GM21528 (cell line): ENCODE measurements around the gene ZP3.
"Not testable (repeated sequence)": the region's sequence is repeated elsewhere in the genome, so short reads cannot be mapped to it uniquely, and the experiment has no call there.

Source experiments
- ATAC-seq: cut with Tn5 transposase; IDR thresholded peaks from one replicate; pipeline ENCODE4 v1.9.1; 2021; ENCODE audit warnings: mild to moderate bottlenecking, moderate library complexity; ENCODE audit not compliant: unreplicated experiment, low FRiP score

The ZP3 gene

GRCh38 chr7:76424413-76425111, at the start of gene ZP3:
Gene ZP3, plus strand, starts transcription at chr7:76424950. Its CDS starts 15 bp downstream, at chr7:76424965.
- no peak for ATAC-seq

DNA sequence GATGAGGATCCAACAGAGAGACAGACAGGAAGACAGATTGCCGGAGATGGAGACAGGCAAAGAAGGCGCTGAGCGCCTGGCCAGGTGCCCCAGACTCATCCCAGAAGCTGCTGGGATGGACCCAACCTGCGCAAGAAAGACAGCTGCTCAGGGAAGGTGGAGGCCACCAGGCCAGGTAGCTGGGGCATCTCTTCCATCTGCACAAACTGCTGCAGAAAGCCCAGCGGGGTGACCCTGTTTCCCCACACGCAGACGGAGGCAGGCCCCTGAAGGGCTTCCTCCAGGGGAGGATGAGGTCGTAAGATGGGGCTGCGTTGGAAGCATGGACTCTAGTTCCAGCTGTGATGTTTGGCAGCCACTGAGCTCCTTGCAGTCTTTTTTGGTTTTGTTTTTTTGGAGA, 49.5 kb upstream of the ZP3 start:
- no peak for ATAC-seq

DNA sequence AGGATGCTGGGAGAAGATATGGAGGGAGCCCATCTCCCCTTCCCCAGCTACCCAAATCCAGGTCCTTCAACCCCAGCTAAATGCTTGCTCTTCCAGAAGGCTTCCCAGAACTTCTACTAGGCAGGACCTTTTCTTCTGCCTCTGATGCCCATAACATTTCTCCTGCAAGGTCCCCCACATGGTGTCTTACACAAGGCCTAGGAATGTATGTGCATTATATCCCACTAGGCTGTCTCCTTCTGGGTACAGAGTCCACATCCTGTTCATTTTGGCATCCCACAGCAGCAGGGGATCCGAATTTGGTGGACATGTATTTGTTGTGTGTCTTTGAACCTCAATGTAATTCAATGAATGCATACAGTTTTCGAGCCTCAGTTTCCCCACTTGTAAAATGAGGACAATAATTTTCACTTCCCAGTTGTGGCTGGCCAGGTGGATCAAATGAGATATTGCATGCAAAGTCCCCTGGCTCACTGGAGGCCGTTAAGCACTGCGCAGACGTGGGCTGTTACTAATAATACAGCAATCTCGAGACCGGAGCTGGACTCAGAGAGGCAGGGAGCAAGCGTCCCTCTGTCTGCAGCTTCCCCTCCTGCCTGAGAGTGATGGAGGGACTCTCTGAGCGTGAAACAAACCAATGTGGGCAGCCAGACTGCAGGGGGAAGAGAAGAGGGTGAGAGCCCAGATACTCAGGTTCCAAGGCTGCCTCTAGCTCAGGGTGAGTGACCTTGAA, 47.4 kb upstream of the ZP3 start:
- ATAC-seq = no peak

GRCh38 chr7:76380623-76380966, 44.2 kb upstream of the ZP3 start:
- ATAC-seq = no peak

DNA sequence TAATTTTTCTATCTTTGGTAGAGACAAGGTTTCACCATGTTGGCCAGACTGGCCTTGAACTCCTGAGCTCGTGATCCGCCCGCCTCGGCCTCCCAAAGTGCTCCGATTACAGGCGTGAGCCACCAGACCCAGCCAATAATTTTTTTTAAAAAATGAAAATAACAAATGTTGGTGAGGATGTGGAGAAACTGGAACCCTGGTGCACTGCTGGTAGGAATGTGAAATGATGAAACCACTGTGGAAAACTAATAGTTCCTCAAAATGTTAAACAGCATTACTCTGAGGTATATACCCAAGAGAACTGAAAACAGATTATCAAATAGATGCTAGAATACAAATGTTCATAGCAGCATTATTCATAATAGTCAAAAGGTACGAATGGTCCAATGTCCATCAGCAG, 42.9 kb upstream of the ZP3 start:
- no peak for ATAC-seq

DNA sequence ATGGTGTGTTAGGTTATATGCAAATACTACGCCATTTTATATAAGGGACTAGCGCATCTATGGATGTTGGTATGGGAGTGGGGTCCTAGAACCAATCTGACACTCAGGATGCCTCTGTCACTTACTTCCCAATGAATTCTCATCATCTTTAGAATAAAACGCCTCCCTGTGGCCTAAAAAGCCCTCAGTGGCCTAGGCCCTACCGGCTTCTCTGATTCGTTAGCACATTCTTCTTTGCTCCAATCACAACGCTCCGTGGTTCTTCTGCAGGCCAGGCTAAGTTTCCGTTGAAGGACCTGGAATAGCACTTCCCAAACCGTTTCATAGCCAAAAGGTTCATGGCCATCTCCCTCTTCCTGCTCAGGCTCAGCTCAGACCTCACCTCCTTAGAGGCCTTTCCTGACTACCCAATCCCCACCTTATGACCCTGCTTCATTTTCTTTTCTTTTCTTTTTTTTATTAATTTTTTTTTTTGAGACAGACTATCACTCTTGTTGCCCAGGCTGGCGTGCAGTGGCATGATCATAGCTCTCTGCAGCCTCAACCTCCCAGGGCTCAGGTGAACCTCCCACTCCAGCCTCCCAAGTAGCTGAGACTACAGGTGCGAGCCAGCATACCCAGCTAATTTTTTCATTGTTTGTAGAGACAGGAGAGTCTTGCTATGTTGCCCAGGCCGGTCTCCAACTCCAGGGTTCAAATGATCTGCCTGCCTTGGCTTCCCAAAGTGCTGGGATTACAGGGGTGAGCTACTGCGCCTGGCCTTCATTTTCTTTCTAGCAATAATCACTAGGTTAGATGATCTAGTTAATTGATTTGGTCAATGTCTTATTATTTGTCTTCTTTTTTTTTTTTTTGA, 41.4 kb upstream of the ZP3 start:
- ATAC-seq = no peak

DNA sequence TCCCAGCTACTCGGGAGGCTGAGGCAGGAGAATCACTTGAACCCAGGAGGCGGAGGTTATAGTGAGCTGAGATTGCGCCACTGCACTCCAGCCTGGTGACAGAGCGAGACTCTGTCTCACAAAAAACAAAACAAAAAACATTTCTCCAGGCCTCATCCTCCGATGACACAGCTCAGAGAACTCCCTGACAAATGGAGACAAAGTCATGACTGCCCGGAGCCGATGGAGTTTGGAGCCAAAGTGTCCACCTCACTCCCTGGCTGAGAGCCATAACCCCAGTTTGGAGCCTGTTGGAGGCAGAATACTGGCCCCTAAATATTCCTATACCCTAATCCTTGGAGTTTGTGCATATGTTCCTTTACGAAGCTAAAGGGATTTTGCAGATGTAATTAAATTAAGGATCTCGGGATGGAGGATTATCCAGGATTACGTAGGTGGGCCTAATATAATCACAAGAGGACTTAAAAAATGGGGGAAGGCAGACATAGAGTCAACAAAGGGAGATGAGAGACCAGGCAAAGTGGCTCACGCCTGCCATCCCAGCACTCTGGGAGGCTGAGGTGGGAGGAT, 38.0 kb upstream of the ZP3 start:
- no peak for ATAC-seq

GRCh38 chr7:76387789-76388188, 37.0 kb upstream of the ZP3 start:
- ATAC-seq = not testable (repeated sequence)

GRCh38 chr7:76390092-76390491, 34.7 kb upstream of the ZP3 start:
- ATAC-seq = no peak

- ATAC-seq = no peak
Measured at GRCh38 chr7:76392531-76393115, 32.1 kb upstream of the ZP3 start.

DNA sequence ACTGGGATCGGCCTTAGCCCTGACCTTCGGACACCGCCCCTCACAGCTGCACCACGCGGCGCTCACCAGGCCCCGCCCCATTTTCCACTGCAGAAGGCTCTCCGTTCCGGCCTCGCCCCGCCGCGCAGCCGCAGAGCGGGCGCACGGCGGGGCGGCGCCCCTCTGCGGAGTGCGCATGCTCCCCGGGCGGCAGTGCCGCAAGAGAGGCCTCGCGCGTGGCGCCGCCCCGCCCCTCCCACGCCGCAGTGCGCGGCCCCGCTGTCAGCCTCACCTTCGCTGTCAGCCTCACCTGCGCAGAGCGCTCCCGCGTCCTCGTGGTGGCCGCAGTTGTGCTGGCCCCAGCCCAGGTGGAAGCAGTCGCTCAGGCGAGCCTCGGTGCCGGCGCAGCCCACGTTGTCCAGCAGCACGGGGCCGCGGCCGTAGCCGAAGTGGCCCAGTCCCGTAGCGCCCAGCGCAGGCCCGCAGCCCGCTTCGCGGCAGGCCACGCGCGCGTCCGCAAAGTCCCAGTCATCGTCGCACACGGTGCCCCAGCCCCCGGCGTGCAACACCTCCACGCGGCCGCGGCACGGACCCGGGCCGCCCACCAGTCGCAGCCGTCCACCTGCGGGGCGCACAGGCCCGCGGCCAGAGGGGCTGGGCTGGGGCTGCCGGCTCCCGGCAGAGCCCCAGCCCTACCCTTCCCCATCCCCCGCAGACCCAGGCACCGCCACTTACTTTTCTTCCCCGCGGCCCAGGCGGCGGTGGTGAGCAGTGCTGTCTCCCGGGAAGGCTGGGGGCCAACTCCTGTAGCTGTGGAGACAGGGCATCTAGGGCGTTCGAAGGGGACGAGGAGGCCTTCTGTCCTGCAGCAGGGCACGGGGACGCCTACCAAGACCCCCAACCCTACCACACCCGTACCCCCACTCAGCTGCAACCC, 31.4 kb upstream of the ZP3 start:
- ATAC-seq = peak; percentile 82

GRCh38 chr7:76394957-76395356, 29.8 kb upstream of the ZP3 start:
- no peak for ATAC-seq

- ATAC-seq = not testable (repeated sequence)
Measured at GRCh38 chr7:76395605-76395964, 29.2 kb upstream of the ZP3 start.

- no peak for ATAC-seq
Measured at GRCh38 chr7:76395965-76396726, 28.6 kb upstream of the ZP3 start.

- no peak for ATAC-seq
Measured at GRCh38 chr7:76396864-76397263, 27.9 kb upstream of the ZP3 start.

DNA sequence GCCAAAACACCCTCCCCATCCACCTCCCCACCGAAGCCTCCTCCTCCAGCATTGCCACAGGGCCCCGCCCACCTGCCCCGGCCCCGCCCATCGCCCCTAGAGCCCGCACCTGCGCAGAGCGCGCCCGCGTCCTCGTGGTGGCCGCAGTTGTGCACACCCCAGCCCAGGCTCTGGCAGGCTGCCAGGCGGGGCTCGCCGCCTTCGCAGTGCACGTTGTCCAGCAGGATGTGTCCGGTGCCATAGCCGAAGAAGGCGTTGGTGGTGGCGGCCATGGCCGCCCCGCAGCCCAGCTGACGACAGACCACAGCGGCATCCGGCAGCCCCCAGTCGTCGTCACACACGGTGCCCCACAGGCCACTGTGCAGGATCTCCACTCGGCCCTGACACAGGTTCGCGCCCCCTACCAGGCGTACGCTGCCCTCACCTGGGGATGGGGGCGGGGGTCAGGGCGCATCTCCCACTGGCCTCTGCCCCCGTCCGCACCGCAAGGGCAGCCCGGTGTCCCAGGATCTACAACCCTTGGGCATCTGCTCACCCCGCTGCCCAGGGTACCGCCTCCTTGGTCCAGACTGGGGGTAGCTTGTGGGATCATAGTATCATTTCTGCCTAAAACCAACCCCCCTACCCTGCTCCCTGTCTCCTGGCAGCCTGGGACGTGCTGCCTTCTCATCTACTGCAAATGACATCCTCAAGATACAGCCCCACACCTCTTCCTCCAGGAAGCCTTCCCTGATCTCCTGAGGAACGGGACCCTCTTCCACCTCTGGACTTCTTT, 27.2 kb upstream of the ZP3 start:
- ATAC-seq = no peak

DNA sequence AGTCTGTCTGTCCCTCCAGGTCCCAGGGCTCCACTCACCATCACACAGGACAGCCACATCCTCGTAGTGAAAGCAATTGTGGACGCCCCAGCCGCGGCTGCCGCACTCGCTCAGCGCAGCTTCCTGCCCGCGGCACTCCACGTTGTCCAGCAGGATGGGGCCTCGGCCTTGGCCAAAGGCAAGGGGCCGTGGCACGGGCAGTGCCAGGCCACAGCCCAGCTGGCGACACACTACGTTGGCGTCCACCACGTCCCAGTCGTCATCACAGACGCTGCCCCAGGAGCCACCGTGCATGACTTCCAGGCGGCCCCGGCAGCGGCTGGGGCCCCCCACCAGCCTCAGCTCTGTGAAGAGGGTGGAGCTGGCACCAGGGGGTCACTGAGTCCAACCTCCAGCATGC, 24.5 kb upstream of the ZP3 start:
- ATAC-seq = no peak

- ATAC-seq = not testable (repeated sequence)
Measured at GRCh38 chr7:76403097-76403496, 21.7 kb upstream of the ZP3 start.
